Measurements from ENCODE around the gene CLCN5.
"Not testable (repeated sequence)": the region's sequence is repeated elsewhere in the genome, so short reads cannot be mapped to it uniquely, and the experiment has no call there.

The CLCN5 gene

DNA sequence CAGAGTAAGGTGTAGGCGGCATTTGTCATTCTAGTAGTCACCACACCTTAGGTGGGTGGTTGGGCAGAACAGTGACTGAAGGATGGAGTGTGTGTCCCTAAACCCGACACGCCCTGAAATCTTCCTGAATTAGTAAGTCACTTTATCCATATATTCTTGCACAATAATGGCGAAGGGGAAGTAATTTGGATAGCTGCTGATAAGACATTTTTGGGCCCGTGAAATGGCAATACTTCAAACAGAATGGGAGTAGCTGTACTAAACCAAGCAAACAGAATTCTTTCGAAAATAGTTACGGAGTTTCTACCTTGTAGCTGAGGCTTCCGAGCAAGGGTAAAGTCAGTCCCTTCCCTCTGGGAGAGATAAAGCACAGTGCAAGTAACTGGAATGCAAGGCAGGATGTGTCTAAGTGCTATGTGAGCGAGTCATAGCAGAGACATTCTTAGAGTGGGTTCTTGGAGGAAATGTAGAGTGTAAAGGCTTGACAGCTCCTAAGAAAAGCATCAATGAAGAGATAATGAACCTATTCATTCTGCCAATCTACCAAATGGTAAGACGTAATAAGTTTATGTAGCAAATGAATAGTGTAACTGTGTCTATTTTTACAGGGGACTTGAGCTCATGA lies 72.8 kb downstream of the CLCN5 start:
- DNase-seq (ENCODE audit: low read depth in 2 of 3, low spot score in 2 of 3) = no peak

DNA sequence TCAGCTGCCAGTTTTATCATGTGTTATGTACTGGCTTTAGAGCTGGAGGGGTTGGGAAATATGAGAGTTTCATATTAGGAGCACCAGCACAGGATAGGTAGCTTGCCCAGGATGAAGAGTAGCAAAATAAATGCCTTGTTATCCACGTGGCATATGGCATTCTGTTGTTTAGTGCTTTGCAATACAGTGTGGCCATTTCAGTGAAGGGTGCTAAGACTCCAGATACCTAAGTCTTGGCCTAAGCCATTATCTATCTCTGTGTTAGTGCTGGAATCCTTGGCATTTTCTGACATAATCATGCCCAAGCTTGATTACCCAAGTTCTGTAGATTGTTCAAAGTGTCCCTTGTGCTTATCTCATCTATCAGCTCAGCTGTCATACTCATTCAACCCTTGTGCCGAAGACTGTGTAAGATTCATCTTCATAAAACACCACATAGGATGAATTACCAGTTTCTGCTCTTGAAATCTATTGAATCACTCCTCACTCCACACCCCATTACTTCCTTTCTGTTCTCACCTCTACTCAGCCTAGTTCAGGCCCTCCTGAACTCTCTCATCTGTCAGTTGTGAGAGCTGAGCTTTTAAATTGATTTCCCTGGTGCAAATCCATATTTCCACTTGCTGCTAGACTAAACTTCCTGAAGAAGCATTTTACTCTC lies 73.5 kb downstream of the CLCN5 start:
- no peak for DNase-seq (ENCODE audit: low read depth in 2 of 3, low spot score in 2 of 3)

DNA sequence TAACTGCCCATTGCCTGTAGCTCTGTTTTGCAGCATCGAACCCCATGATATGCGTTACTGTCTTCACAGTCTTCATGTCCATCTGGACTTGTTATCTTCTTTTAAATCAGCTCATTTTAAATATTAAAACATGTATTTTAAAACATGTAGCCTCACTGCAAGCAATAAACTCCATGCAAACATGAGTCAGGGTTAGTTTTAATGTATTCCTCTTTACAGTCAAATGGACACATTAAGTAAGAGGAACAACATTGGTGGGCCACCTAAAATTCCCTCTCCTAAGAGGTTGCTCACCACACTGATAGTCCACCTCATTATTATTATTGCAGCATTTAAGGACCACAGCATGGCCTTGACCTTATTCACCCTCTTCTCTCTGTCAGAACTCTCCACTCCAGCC lies 74.1 kb downstream of the CLCN5 start:
- DNase-seq (ENCODE audit: low read depth in 2 of 3, low spot score in 2 of 3) = no peak

DNA sequence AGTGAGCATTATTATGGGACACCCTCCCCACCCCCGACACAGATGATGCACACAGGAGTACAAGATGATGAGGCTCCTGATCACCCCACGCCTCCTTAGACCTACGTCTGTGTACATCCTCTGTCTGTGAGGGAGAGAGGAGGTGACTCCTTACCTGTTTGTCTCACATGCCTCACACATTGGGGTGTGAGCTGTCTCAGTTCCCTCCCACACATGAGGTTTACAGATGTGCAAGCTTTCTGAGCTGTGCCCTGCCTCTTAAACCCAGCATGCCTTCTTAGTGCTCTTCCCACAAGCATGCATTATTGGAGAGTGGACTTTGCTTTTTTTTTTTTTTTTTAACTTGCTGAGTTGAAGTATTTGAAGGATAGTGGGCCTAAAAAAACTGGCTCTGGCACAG lies 76.7 kb downstream of the CLCN5 start:
- no peak for DNase-seq (ENCODE audit: low read depth in 2 of 3, low spot score in 2 of 3)

DNA sequence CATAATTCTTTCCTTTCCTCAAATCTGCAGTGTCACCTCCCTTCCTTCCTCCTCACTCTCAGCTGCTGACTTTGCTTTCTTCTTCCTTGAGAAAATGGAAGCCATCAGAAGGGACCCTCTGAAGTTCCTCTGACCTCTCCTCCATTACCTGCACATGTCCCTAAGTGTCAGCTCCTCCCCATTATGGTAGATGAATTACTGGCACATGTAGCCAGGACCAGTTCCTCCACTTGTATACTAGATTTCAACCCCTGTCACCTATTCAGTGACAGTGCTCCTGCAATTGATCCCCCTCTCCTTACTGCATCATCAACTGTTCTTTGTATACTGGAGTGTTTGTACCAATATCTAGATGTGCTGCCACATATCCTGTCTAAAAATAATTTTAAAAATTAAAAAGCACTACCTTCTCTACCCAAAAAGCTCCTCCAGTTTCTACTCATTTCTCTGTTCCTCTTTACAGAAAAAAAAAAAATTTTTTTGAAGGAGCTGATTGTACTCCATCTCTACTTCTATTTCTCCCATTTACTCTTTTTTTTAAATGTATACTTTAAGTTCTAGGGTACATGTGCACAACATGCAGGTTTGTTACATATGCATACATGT lies 78.6 kb downstream of the CLCN5 start:
- DNase-seq (ENCODE audit: low read depth in 2 of 3, low spot score in 2 of 3) = no peak

DNA sequence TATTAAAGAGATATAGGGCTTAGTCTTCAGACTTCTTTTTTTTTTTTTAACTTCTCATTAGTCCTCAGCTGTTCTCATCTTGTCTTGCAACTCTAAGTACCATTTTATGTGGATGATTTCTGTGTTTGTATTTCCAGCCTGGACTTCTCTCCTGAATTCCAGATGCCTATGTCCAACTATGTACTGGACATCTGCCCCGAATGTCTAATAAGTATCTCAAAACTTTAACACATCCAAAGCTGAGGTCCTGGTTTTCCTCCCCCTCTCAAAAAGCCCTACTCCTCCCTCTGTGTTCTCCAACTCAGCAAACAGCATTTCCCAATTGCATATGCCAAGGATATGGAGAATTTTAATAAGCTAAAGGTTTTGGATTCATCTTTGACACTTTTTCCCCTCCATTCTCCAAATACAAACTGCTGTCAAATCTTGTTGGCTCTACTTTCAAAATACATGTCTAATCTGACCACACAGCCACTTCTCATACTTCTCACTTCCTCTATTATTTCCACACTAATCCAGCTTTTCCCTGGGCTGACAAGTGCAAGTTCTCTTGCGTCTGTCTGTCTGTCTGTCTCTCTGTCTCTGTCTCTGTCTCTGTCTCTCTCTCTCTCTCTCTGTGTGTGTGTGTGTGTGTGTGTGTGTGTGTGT lies 79.8 kb downstream of the CLCN5 start:
- DNase-seq (ENCODE audit: low read depth in 2 of 3, low spot score in 2 of 3) = no peak

DNA sequence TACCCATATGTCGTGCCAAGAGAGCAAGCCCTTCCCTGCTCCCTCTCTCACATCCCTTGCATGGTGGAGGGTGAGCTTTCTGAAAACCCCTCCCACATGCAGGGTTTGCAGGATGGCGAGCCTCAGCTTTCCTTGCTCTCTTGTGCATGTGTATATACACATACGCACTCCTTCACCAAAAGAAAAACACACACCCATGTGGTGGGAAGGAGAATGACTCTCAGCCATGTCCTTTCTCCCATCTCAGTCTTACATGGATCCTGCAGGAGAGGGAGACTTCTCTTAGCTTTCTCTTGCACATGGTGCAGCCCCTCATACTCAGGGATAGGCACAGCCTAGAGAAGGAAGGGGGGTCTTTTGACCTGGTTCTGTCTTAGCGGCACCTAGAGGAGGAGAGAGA lies 81.1 kb downstream of the CLCN5 start:
- DNase-seq (ENCODE audit: low read depth in 2 of 3, low spot score in 2 of 3) = no peak

DNA sequence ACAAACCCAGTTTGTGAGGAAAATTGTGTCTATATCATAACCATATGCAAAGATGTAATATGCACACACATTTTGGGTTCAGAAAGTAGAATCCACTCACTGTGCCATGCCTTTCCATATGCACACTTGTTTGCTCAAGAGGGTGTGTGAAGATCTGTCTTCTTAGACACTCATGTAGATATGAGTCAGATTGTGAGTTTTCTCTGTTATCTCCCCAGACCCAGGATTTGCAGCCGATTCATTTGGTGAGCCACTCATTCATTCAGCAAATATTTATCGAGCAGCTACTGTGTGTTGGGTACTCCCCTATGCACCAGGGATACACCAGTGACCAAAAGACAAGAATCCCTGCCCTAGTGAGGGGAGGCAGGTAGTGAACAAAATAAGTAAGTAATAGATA lies 81.5 kb downstream of the CLCN5 start:
- DNase-seq (ENCODE audit: low read depth in 2 of 3, low spot score in 2 of 3) = no peak

DNA sequence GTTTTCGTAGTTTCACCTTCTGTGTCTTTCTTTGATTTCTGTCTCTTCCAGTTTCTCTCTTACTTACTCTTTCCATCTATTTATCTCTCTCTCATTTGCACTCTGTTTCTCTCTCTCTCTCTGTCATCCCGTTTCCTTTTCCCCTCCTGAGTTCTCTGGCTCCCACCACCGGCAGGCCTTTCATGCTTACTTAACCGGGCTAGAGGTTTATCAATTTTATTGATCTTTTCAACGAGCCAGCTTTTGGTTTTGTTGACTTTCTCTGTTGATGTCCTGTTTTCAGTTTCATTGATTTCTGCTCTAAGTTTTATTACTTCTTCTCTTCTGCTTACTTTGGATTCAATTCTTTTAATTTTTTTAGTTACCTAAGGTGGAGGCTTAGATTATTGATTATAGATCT lies 103.2 kb downstream of the CLCN5 start:
- DNase-seq (ENCODE audit: low read depth in 2 of 3, low spot score in 2 of 3) = not testable (repeated sequence)

DNA sequence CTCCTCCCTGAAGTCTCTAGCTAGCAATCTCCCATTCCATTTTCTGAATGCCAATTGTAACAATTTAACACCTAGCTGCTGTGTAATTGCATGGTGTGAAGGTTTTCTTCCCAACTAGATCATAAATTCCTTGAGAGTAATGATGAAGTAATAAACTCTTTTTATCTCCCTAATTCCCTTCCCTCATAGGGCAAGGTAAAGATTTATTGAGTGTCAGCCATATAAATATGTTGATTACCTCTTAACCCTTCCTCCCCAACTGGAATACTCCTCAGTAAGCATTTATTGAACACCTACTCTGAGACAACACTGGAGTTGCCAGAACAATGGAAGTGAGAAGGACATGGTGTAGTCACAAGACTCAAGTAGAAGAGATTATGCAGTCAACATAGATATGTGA lies 112.7 kb downstream of the CLCN5 start:
- no peak for DNase-seq (ENCODE audit: low read depth in 2 of 3, low spot score in 2 of 3)

DNA sequence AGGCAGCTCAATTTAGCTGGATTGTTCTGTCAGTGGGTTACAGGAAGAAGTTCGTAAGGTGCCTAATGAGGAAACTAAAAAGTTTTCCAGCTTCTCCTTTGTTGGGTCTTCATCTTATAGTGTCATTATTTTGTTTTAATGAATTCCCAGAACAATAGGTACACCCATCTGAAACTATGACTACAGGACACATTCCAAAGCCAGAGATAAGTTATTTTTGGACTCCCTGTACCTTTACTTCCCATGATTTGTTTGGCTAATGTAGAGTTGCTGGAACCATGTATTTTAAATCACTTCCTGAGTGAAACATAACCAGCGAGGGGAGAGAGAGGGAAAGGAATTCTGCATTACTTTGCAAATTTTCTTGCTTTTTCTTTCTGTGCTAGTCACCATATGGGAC lies 114.0 kb downstream of the CLCN5 start:
- DNase-seq (ENCODE audit: low read depth in 2 of 3, low spot score in 2 of 3) = no peak

DNA sequence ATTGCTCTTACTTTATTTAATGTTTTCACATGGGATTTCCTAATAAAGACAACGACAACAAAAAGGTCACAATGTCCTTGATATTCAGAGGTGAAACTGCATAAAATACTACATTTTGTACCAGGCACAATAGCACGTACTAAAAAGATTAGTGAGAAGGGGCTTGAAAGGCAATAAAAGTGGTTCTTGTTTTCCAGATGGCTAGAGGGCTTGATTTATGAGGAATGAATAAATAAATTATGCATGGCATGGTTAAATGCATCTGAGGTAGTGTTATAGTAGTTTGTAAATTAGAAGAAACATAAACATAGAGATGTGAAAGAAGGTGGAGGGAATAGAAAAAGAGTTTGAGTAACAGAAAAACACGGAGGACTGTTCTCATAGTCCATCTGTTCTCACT lies 123.4 kb downstream of the CLCN5 start:
- no peak for DNase-seq (ENCODE audit: low read depth in 2 of 3, low spot score in 2 of 3)

DNA sequence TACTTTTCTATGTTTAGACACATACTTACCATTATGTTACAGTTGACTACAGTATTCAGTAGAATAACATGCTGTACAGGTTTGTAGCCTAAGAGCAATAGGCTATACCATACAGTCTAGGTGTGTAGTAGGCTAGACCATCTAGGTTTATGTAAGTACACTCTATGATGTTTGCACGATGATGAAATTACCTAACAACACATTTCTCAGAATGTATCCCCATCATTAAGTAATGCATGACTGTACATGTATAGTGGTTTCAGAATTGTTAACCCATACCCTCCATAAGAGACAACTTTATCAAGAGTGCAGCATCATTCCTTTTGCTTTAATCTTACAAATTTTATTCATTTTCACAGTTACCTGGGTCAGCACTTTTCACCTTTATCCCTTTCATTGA lies 126.8 kb downstream of the CLCN5 start:
- DNase-seq (ENCODE audit: low read depth in 2 of 3, low spot score in 2 of 3) = no peak

DNA sequence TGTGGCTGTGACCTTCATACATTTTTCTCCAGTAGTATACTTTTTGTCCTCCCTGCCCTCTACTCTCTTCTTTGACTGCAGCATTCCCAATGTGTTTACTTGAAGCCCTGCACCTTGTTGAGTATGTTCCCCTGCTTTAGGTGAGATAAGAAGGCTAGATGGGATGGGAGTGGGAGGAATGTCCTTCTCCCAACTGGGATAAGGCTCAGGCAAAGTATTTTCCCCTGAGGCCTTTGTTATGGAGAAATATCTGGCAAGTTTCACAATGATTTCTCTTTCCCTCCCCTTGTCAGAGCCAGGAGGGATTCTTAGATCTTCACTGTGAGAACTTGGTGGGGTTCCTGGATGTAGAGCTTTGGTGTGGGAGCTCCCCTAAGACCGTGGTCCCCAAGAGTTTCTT lies 131.8 kb downstream of the CLCN5 start:
- DNase-seq (ENCODE audit: low read depth in 2 of 3, low spot score in 2 of 3) = no peak

DNA sequence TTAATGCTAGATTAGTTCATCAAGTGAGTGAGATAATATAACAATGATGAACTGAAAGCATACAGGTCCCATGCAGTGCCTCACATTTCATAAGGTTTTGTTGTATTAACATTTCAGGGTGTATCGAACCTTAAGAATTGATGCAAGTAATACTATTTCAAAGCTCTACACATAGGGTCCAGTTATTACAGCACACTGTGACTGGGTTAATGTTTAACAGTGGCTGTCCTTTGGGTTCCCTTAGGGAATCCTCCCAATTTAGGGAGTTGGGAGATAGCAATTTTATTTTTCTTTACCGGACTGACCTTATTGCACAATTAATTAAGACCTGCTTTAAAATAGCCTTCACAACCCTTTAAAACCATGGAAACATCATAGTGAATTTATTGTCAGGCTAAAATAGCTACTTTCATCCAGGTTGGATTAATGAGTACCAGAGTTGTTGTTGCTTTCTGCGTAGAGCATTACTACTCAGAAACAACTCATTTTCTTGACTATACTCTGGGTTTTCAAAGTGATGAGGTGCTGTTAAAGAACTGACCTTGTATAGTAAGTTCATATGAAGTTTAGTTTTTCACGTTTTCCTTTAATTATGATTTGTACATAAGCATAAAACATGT lies 144.0 kb downstream of the CLCN5 start:
- DNase-seq (ENCODE audit: low read depth in 2 of 3, low spot score in 2 of 3) = no peak

DNA sequence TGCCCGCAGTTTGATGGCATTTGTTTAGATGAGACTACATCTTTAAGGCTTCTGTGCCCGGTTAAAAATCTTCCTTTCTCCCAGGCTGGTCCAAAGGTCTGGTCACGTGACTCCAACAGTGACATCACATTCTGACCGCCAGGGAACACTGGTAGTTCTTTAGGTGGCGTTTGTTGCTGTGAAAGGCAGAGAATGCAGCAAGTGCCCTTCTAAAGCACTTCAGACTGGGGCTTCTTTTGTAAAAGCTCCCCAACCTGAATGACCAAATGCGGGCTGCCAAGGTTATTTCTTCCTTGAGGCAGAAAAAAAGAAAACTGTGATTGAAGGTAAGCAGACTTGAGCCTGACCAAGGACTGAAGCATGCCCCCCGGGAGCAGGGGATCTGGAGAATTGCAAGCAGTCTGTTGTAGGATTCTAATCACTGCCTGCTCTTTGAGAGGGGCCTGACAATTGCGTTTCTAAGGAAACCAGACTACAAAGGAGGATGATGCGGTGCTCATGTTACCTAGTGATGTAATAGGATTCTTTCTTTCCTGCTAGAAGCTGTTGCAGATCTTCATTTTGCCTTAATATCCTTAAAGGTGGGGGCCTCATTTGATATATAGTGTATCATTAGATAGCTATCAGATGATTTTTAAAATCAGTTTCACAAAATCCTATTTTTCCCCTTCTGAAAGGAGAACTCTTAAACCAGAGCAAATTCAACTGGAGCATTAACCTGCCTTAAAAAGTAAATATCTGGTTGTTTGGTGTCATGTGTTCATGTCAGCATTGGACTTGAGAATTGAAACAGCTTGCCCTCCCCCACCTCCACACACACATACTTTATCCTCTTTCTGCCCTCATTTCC lies 145.3 kb downstream of the CLCN5 start:
- DNase-seq (ENCODE audit: low read depth in 2 of 3, low spot score in 2 of 3) = no peak

DNA sequence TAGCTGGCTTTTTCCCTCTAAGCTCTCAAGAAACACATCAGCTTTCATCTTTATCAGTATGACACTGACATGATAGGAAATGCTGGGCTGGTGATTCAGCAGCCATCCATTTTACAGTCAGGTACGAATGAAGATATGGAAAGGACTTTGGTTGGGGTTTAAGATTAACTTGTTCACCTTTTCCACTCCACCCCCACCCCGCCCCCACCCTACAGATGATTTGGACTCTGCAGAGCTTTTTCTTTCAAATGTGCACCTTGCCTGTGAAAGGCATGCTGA lies 145.8 kb downstream of the CLCN5 start:
- no peak for DNase-seq (ENCODE audit: low read depth in 2 of 3, low spot score in 2 of 3)

DNA sequence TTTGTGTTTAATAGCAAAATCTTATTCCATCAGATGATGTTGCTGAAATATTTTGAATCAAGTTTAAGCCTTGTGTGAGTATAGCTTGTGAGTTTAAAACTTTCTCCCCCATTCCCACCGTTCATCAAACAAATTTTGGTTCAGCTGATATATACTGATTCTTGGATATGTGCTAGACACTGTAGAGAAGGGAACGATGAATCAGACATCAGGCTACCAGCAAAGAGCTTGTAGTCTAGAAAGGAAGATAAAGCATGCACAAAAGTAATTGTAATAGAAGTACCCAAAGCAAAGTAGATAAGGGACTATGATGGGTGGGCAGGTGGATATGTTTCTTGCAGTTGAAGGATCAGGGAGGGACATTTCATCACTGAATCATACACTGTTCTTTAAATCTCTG lies 146.5 kb downstream of the CLCN5 start:
- no peak for DNase-seq (ENCODE audit: low read depth in 2 of 3, low spot score in 2 of 3)

DNA sequence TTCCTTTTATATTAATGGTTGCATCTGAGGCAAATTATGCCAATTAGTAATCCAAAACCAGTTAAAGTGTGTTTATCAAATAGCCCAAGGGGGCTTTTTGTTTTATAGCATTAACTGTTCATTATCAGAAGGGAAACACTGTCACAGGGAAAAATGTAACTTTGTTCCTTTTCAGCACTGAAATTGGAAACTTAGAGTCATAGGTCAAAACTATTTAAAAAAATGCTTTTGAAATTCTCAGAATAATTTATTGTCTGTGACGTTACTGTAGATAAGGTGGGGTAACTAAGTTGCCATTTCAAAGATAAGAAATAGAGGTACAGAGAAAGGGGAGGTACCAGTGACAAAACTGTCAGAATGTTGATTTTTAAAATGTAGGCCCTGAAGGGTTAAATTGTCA lies 149.1 kb downstream of the CLCN5 start:
- DNase-seq (ENCODE audit: low read depth in 2 of 3, low spot score in 2 of 3) = no peak

DNA sequence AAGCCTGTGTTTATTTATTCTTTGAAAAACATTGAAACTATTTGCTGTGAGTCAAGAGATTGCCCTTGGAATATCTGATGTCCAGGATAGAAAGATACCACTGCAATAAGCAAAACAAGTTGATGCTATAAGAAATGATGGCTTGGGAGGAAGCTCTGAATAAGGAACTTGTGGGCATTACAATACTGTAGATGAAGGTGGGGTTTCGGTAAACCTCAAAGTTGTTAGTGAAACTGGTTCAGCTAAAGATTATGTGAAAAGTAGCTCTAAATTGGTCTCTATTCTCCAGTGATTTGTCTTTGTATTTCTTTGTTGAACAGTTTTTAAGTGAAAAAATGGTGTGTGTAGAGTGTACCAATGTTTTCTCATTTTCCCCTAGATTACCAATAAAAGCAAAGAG lies 149.7 kb downstream of the CLCN5 start:
- DNase-seq (ENCODE audit: low read depth in 2 of 3, low spot score in 2 of 3) = no peak

DNA sequence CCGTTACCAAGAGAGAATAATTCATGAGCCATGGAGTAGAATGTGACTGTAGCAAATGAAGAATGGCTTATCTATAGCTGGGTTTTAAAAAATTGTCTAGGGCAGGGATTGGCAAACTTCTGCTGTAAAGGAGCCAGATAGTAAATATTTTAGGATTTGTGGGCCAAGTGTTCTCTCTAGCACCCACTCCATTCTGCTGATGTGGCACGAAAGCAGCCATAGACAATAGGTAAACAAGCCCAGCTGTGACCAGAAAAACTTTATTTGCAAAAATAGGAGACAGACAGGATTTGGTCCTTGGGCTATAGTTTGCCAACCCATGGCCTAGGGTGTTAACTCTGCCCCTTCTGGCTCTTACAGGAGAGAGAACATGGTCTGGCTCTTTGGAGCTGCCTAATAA lies 151.2 kb downstream of the CLCN5 start:
- no peak for DNase-seq (ENCODE audit: low read depth in 2 of 3, low spot score in 2 of 3)

Data from activated CD8-positive, alpha-beta memory T cell treated with anti-CD3 and anti-CD28 coated beads for 48 hours (primary cell).